RWPE2 (cell line): ENCODE measurements around the gene ARHGAP26.

Source experiments
- ATAC-seq: fragments of 200-7000 bp; cut with Tn5 transposase; 3 replicates; pipeline ENCODE4 v1.9.1; 2021; ENCODE audit warnings: low read depth
- DNase-seq: peaks from one replicate; pipeline ENCODE4 v3.0.0-alpha.2; 2020; ENCODE audit warnings: low spot score
- H3K27ac ChIP-seq: fragments of 450-650 bp; 2 replicates; pipeline ENCODE4 v1.5.1; 2017; ENCODE audit warnings: mild to moderate bottlenecking; ENCODE audit not compliant: poor library complexity, severe bottlenecking
- H3K27me3 ChIP-seq: fragments of 250-450 bp; sonication (Bioruptor Pico); 2 replicates; pipeline ENCODE4 v1.5.1; 2021; ENCODE audit warnings: mild to moderate bottlenecking, moderate library complexity; ENCODE audit not compliant: insufficient read depth, poor library complexity, severe bottlenecking
- H3K36me3 ChIP-seq: fragments of 250-450 bp; sonication (Bioruptor Pico); 2 replicates; pipeline ENCODE4 v1.5.1; 2020; ENCODE audit warnings: low read depth, mild to moderate bottlenecking, moderate library complexity
- H3K4me1 ChIP-seq: fragments of 250-450 bp; sonication (Bioruptor Pico); 2 replicates; pipeline ENCODE4 v1.5.1; 2021; ENCODE audit warnings: mild to moderate bottlenecking, moderate library complexity; ENCODE audit not compliant: insufficient read depth, poor library complexity, severe bottlenecking
- H3K4me3 ChIP-seq: fragments of 250-450 bp; sonication (Bioruptor Pico); 2 replicates; pipeline ENCODE4 v1.5.1; 2021; ENCODE audit warnings: mild to moderate bottlenecking, moderate library complexity; ENCODE audit not compliant: severe bottlenecking
- H3K9me3 ChIP-seq: fragments of 250-450 bp; sonication (Bioruptor Pico); 2 replicates; pipeline ENCODE4 v1.5.1; 2021; ENCODE audit warnings: mild to moderate bottlenecking, moderate library complexity; ENCODE audit not compliant: severe bottlenecking
- CTCF ChIP-seq: fragments of 450-650 bp; IDR thresholded peaks from one replicate; pipeline ENCODE4 v1.5.1; 2017; ENCODE audit warnings: mild to moderate bottlenecking, moderate library complexity; ENCODE audit not compliant: poor library complexity, severe bottlenecking

ARHGAP26 gene

GRCh38 chr5:142954455-142954854, 184.3 kb downstream of the ARHGAP26 start:
- no peak overlapping the region for H3K27ac ChIP-seq
- ATAC-seq (no peak), DNase-seq (no peak)
- H3K4me3 ChIP-seq: no peak overlapping the region
- H3K9me3 ChIP-seq: no peaks in the 10 kb centered on the region
- H3K36me3 ChIP-seq: no peaks in the 10 kb centered on the region
- H3K27me3 ChIP-seq: no peaks in the 10 kb centered on the region
- peaks cover 5% of the 10 kb centered on the region for H3K4me1 ChIP-seq
- TF ChIP-seq CTCF: no peak

- no peak overlapping the region for H3K4me3 ChIP-seq
- H3K27me3 ChIP-seq: no peaks in the 10 kb centered on the region
- no peak for DNase-seq
- TF ChIP-seq CTCF: no peak
- peaks cover 17% of the 10 kb centered on the region for H3K4me1 ChIP-seq
- no peaks in the 10 kb centered on the region for H3K36me3 ChIP-seq
- no peaks in the 10 kb centered on the region for H3K9me3 ChIP-seq
- no peak overlapping the region for H3K27ac ChIP-seq
- ATAC-seq: no peak
Measured at GRCh38 chr5:142955628-142956027, 185.5 kb downstream of the ARHGAP26 start.

- no peaks in the 10 kb centered on the region for H3K27me3 ChIP-seq
- no peak for DNase-seq
- no peak for ATAC-seq
- H3K36me3 ChIP-seq: no peaks in the 10 kb centered on the region
- H3K27ac ChIP-seq: no peak overlapping the region
- peaks cover 21% of the 10 kb centered on the region for H3K4me1 ChIP-seq
- no peaks in the 10 kb centered on the region for H3K9me3 ChIP-seq
- H3K4me3 ChIP-seq: no peak overlapping the region
- TF ChIP-seq CTCF: no peak
Measured at GRCh38 chr5:142957528-142957927, 187.4 kb downstream of the ARHGAP26 start.

- peak overlapping the region; percentile 76 for H3K27ac ChIP-seq
- no peaks in the 10 kb centered on the region for H3K27me3 ChIP-seq
- H3K4me1 ChIP-seq: peaks cover 21% of the 10 kb centered on the region
- H3K4me3 ChIP-seq: no peak overlapping the region
- ATAC-seq (no peak), DNase-seq (no peak)
- no peaks in the 10 kb centered on the region for H3K9me3 ChIP-seq
- TF ChIP-seq CTCF: no peak
- no peaks in the 10 kb centered on the region for H3K36me3 ChIP-seq
Measured at GRCh38 chr5:142958944-142959682, 188.9 kb downstream of the ARHGAP26 start.
